22Rv1 (cell line): ENCODE measurements around the gene MICAL1.

Experiments
- CTCF ChIP-seq: fragments of 450-650 bp; IDR thresholded peaks from 2 replicates; pipeline ENCODE4 v1.5.1; 2017; ENCODE audit warnings: mild to moderate bottlenecking
- ZFX ChIP-seq: fragments of 450-650 bp; IDR thresholded peaks from 2 replicates; pipeline ENCODE4 v1.6.1; 2017; ENCODE audit warnings: antibody characterized with exemption, borderline replicate concordance

GRCh38 chr6:109473120-109473519 is 17.5 kb upstream of the MICAL1 start:
- TF ChIP-seq CTCF = no peak
- TF ChIP-seq ZFX = no peak
